ENCODE measurements around the gene MEDAG. TPM values are rescaled to one million over a fixed set of nuclear protein-coding genes. Genes with fewer than 3 reads are reported as not detected.

The MEDAG gene
- total and polyA plus RNA-seq, 10 donors = 0.16 to 2.7 (median 0.46) TPM; not detected in 3

- TF ChIP-seq POLR2AphosphoS5 (IDR thresholded peaks at IDR 0.05) (no peak), CTCF (IDR thresholded peaks at IDR 0.05 in 8 of 11, conservative IDR thresholded peaks at IDR 0.05 in 3 of 11) (no peak), POLR2A (IDR thresholded peaks at IDR 0.05) (no peak)
- Histone ChIP-seq H3K4me1 (no peaks in the 10 kb centered on the region), H3K36me3 (no peaks in the 10 kb centered on the region), H3K27me3 (replicated peaks in 1 of 7) (peaks cover 0 to 47% (median 0%) of the 10 kb centered on the region in 7 donors), H3K9me3 (no peaks in the 10 kb centered on the region), H3K27ac (no peak overlapping the region), H3K4me3 (no peak overlapping the region)
- no peak for DNase-seq
- WGBS, 5 donors = 86 to 97% (median 90%) methylated on average over 5 of the region's 5 CpGs
- intact Hi-C loops (cut with DNase I; ENCODE audit: low total_unique reads) = no loop called here
These were observed 22.9 kb downstream of the MEDAG start for GRCh38 chr13:30928978-30929377.

GRCh38 chr13:30932481-30933353 lies 26.6 kb downstream of the MEDAG start, which contains the start of gene TEX26:
Gene TEX26 (plus strand): TSS chr13:30932656. CDS start chr13:30932716, 60 bp downstream.
- Histone ChIP-seq H3K27me3 (replicated peaks in 1 of 7) (peaks cover 0 to 58% (median 2%) of the 10 kb centered on the region in 7 donors), H3K9me3 (peaks cover 0 to 3% (median 0%) of the 10 kb centered on the region in 8 donors), H3K4me3 (no peak within 1 kb of the TSS), H3K4me1 (no peaks in the 10 kb centered on the region), H3K27ac (no peak within 1 kb of the TSS), H3K36me3 (no peaks in the 10 kb centered on the region)
- TF ChIP-seq CTCF (IDR thresholded peaks at IDR 0.05 in 8 of 11, conservative IDR thresholded peaks at IDR 0.05 in 3 of 11) (no peak), POLR2AphosphoS5 (IDR thresholded peaks at IDR 0.05) (no peak), POLR2A (IDR thresholded peaks at IDR 0.05) (no peak)
- intact Hi-C loops (cut with DNase I; ENCODE audit: low total_unique reads) = no loop called here
- no peak for DNase-seq
- 46 to 56% (median 52%) methylated on average over 29 to 32 of the region's 32 CpGs for WGBS, 5 donors

- no peaks in the 10 kb centered on the region for H3K4me1 ChIP-seq
These were observed 27.2 kb downstream of the MEDAG start for GRCh38 chr13:30933354-30933670.

GRCh38 chr13:30934381-30934780 lies 28.3 kb downstream of the MEDAG start:
- DNase-seq = no peak
- peaks cover 0 to 14% (median 8%) of the 10 kb centered on the region in 8 donors for H3K9me3 ChIP-seq
- WGBS, 5 donors = 50 to 80% (median 70%) methylated on average over 1 to 6 of the region's 6 CpGs
- no peak for TF ChIP-seq POLR2AphosphoS5 (IDR thresholded peaks at IDR 0.05)
- no peak for TF ChIP-seq CTCF (IDR thresholded peaks at IDR 0.05 in 8 of 11, conservative IDR thresholded peaks at IDR 0.05 in 3 of 11)
- no peak for TF ChIP-seq POLR2A (IDR thresholded peaks at IDR 0.05)
- H3K27ac ChIP-seq = no peak overlapping the region
- H3K4me1 ChIP-seq = no peaks in the 10 kb centered on the region
- intact Hi-C loops (cut with DNase I; ENCODE audit: low total_unique reads) = no loop called here
- H3K36me3 ChIP-seq = no peaks in the 10 kb centered on the region
- no peak overlapping the region for H3K4me3 ChIP-seq
- H3K27me3 ChIP-seq (replicated peaks in 1 of 7) = peaks cover 0 to 48% (median 2%) of the 10 kb centered on the region in 7 donors

More at GRCh38 chr13:30933354-30933670, 27.2 kb downstream of the MEDAG start:
- WGBS, 5 donors = 81 to 93% (median 87%) methylated on average over 3 of the region's 3 CpGs
- DNase-seq = no peak
- Histone ChIP-seq H3K27ac (no peak overlapping the region), H3K27me3 (replicated peaks in 1 of 7) (peaks cover 0 to 58% (median 2%) of the 10 kb centered on the region in 7 donors), H3K36me3 (no peaks in the 10 kb centered on the region), H3K9me3 (peaks cover 0 to 8% (median 5%) of the 10 kb centered on the region in 8 donors), H3K4me3 (no peak overlapping the region)
- intact Hi-C loops (cut with DNase I; ENCODE audit: low total_unique reads) = no loop called here
- no peak for TF ChIP-seq POLR2AphosphoS5 (IDR thresholded peaks at IDR 0.05)
